Heart right ventricle (tissue), 16 donors: ENCODE results near the gene TFAM. TPM values are rescaled to one million over a fixed set of nuclear protein-coding genes. Genes with fewer than 3 reads are reported as not detected.

ENCODE experiments used
- ATAC-seq, 8 donors: fragments of 200-7000 bp; cut with Tn5 transposase; one replicate each; pipeline ENCODE4 v1.9.1; 2020; ENCODE audit warnings: mild to moderate bottlenecking in 8 of 8, moderate library complexity in 8 of 8, moderate number of reproducible peaks in 1 of 8
- DNase-seq, 2 donors: peaks; one replicate each; pipeline ENCODE4 v3.0.0-alpha.2; 2020
- H3K27ac ChIP-seq, 10 donors: fragments of 200-600 bp; sonication (generic) in 2 of 10; one replicate each; pipeline versions ENCODE4 v1.5.0 to v1.8.0; 2020 to 2022; ENCODE audit warnings: mild to moderate bottlenecking in 3 of 10
- H3K27me3 ChIP-seq, 7 donors: fragments of 200-600 bp; one replicate each; pipeline ENCODE4 v1.8.0; 2021 to 2022; ENCODE audit warnings: mild to moderate bottlenecking in 2 of 7
- H3K36me3 ChIP-seq, 9 donors: fragments of 200-600 bp; sonication (generic) in 1 of 9; one replicate each; pipeline versions ENCODE4 v1.5.0 to v1.8.0; 2020 to 2022; ENCODE audit warnings: mild to moderate bottlenecking in 2 of 9
- H3K4me1 ChIP-seq, 9 donors: fragments of 200-600 bp; sonication (generic) in 1 of 9; one replicate each; pipeline versions ENCODE4 v1.5.0 to v1.8.0; 2020 to 2022; ENCODE audit warnings: mild to moderate bottlenecking in 4 of 9
- H3K4me3 ChIP-seq, 10 donors: fragments of 200-600 bp; sonication (generic) in 2 of 10; one replicate each; pipeline versions ENCODE4 v1.5.0 to v1.8.0; 2020 to 2022; ENCODE audit warnings: mild to moderate bottlenecking in 7 of 10, moderate library complexity in 2 of 10
- H3K9me3 ChIP-seq, 11 donors: fragments of 200-600 bp in 10 of 11; sonication (generic) in 2 of 11; one replicate each; pipeline versions ENCODE4 v1.5.0 to v1.8.0; 2013 to 2022; ENCODE audit warnings: mild to moderate bottlenecking in 2 of 11, control low read depth in 1 of 11, moderate library complexity in 1 of 11
- WGBS, 2 donors: extraction: QIAGEN DNeasy Blood & Tissue Kit; methylation state at CpG; one replicate each; pipeline ENCODE4 v1.1.7; 2013; ENCODE audit warnings: inconsistent platforms in 1 of 2; 5-methylcytosine and 5-hydroxymethylcytosine counted together
- intact Hi-C, 10 donors: fragments of 100-400 bp; cut with DNase I; formaldehyde crosslinking; loops; one replicate each; pipeline versions ENCODE4 v1.11.1 to v1.14.2; 2022
- polyA plus RNA-seq, 2 donors: library from polyadenylated mRNA; stranded (reverse); fragments of 200-250 nt; gene quantifications; one replicate each; pipeline ENCODE4 v1.2.3, GENCODE V29; 2013
- total RNA-seq, 10 donors: library from RNA; stranded (reverse); fragmentation: NEBNext Ultra II Directional in 3 of 10; extraction: Animal tissue kit (Norgen Biotek cat#: 25700) in 3 of 10; gene quantifications; one replicate each; pipeline versions ENCODE4 v1.2.1 to v1.2.4, GENCODE V29; 2021 to 2023
- TF ChIP-seq, protein P1 (sequence below), 9 donors: fragments of 200-600 bp; sonication (generic) in 2 of 9; IDR thresholded peaks; one replicate each; pipeline versions ENCODE4 v1.5.0 to v1.8.0; 2021 to 2022; ENCODE audit warnings: antibody characterized with exemption in 9 of 9, mild to moderate bottlenecking in 5 of 9, moderate library complexity in 1 of 9
- donor health status: Arrhythmogenic right ventricular cardiomyopathy.
- donor health status: ischemic (EF 13 %, LVEDD 7.1; RV severe dilation, severe dysfunction).
- donor health status: healthy with polysubstance abuse.
- donor health status: DM: no; HTN: yes; CAD: no.
- donor health status: DM: no; HTN: no; CAD: no.
- donor health status: ischemic (EF 25% LVEDD 6.9; RV normal size, moderate dysfunction).
- donor health status: ischemic (EF 25% LVEDD 5.7; RV mildly dilated, moderate dysfunction).
- donor health status: healthy.
- donor health status: DM: yes; HTN: yes; CAD: no.
- donor health status: Ischemic cardiomyopathy.
- donor health status: ischemic (EF 35%, LVEDD 5.7; RV mildly dilated, moderate dysfunction).
- donor health status: nonischemic (EF 11% LVEDD 7.7; RV severe dilation, severe dysfunction).
- donor health status: DM: yes; HTN: yes; CAD: no.
- donor health status: PGD.
- donor health status: ischemic (EF 29% LVEDD 5.4; RV normal size, mild dysfunction).
- donor health status: nonischemic (EF 23%, LVEDD 6.1; RV moderate dilation, normal function).

The TFAM gene
- total and polyA plus RNA-seq, 12 donors = 3.8 to 36.5 (median 31.0) TPM

DNA sequence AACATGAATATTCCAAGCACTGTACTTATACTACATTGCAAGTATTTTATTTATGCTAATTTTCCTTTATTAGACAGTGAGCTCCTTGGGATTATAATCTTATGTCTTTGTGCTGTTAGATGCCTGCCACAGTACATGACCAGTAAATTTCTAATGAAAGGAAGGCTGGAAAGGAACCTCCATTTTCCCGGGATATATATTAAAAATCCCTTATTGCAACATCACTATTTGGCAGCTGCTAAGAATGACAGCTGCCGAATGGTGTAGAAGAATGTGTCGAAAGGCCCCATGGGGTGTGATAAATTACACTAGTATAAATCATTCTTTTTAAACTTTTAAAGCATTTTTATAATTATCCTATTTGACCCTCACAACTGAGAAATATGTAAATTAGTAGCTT is 59.1 kb downstream of the TFAM start:
- ATAC-seq (no peak), DNase-seq (no peak)
- Histone ChIP-seq H3K4me1 (peaks cover 0 to 6% (median 0%) of the 10 kb centered on the region in 9 donors), H3K36me3 (no peaks in the 10 kb centered on the region), H3K27me3 (no peaks in the 10 kb centered on the region), H3K4me3 (no peak overlapping the region), H3K9me3 (peaks cover 0 to 23% (median 0%) of the 10 kb centered on the region in 11 donors), H3K27ac (no peak overlapping the region)
- 49 to 60% methylated on average over 3 of the region's 3 CpGs for WGBS, 2 donors
- TF ChIP-seq, protein P1, sequence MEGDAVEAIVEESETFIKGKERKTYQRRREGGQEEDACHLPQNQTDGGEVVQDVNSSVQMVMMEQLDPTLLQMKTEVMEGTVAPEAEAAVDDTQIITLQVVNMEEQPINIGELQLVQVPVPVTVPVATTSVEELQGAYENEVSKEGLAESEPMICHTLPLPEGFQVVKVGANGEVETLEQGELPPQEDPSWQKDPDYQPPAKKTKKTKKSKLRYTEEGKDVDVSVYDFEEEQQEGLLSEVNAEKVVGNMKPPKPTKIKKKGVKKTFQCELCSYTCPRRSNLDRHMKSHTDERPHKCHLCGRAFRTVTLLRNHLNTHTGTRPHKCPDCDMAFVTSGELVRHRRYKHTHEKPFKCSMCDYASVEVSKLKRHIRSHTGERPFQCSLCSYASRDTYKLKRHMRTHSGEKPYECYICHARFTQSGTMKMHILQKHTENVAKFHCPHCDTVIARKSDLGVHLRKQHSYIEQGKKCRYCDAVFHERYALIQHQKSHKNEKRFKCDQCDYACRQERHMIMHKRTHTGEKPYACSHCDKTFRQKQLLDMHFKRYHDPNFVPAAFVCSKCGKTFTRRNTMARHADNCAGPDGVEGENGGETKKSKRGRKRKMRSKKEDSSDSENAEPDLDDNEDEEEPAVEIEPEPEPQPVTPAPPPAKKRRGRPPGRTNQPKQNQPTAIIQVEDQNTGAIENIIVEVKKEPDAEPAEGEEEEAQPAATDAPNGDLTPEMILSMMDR (IDR thresholded peaks at IDR 0.05) = no peak
- intact Hi-C loops = no loop called here

DNA sequence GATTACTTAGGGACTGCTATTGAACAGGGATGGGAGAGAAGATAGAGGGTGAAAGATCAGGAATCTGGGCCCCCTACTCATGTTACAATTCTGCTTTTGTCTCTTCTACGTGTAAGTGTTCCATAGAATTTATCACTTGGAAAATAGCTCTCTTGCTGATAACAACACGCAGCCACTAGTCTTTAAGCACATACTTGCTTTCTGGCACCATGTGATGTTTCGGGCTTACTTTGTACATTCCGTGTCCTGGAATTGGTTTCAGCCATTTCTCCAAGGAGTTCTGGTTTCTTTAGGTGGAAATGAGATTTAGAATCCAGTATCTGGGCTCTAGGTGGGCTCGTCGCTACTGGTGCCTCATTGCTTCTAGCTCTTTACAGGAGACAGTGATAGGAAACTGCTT is 59.7 kb downstream of the TFAM start:
- peaks cover 0 to 19% (median 0%) of the 10 kb centered on the region in 11 donors for H3K9me3 ChIP-seq
- DNase-seq (no peak), ATAC-seq (no peak)
- peaks cover 0 to 6% (median 0%) of the 10 kb centered on the region in 9 donors for H3K4me1 ChIP-seq
- intact Hi-C loops = no loop called here
- H3K27ac ChIP-seq = peak overlapping the region in 1 of 10 donors; percentile 16
- no peak overlapping the region for H3K4me3 ChIP-seq
- H3K36me3 ChIP-seq = no peaks in the 10 kb centered on the region
- TF ChIP-seq, protein P1 (IDR thresholded peaks at IDR 0.05) = no peak
- H3K27me3 ChIP-seq = no peaks in the 10 kb centered on the region
- WGBS, 2 donors = 30 to 33% methylated on average over 6 of the region's 6 CpGs

DNA sequence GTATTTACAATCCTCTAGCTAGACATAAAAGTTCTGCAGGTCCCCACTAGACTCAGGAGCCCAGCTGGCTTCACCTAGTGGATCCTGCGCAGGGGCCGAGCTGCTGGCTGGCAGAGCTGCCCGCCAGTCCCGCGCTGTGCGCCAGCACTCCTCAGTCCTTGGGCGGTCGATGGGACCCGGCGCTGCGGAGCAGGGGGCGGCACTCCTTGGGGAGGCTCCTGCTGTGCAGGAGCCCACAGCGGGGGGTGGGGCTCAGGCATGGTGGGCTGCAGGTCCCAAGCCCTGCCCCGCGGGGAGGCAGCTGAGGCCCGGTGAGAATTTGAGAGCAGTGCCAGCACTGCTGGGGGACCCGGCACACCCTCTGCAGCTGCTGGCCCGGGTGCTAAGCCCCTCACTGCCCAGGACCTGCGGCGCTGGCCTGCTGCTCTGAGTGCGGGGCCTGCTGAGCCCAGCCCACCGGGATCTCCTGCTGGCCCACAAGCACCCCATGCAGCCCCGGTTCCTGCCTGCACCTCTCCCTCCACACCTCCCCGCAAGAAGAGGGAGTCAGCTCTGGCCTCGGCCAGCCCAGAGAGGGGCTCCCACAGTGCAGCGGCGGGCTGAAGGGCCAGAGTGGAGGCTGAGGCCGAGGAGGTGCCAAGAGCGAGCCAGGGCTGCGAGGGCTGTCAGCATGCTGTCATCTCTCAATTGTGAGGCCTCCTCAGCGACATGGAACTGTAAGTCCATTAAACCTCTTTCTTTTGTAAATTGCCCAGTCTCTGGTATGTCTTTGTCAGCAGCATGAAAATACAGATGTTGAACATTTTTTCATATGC is 63.1 kb downstream of the TFAM start:
- peaks cover 0 to 7% (median 0%) of the 10 kb centered on the region in 11 donors for H3K9me3 ChIP-seq
- H3K4me3 ChIP-seq = no peak overlapping the region
- H3K36me3 ChIP-seq = no peaks in the 10 kb centered on the region
- intact Hi-C loops = no loop called here
- 95 to 98% methylated on average over 31 of the region's 31 CpGs for WGBS, 2 donors
- no peak overlapping the region for H3K27ac ChIP-seq
- TF ChIP-seq, protein P1 (IDR thresholded peaks at IDR 0.05) = no peak
- no peak for ATAC-seq
- no peaks in the 10 kb centered on the region for H3K27me3 ChIP-seq
- H3K4me1 ChIP-seq = peaks cover 0 to 14% (median 0%) of the 10 kb centered on the region in 9 donors
- DNase-seq = no peak

Other genes with a start within 250 kb of the TFAM start
- gene IPMK, start 117.5 kb upstream of the TFAM start, total RNA-seq = 1 to 10 TPM; 1.8 to 5.0 (median 2.6) TPM
- 1 to 10 TPM in 1 of 2 donors, under 1 TPM in 1; 0.93 to 1.3 TPM for gene IPMK, start 117.5 kb upstream of the TFAM start, polyA plus RNA-seq
- gene CISD1, start 116.2 kb upstream of the TFAM start, total RNA-seq = 100 to 1,000 TPM; 135 to 204 (median 179) TPM
- gene CISD1, start 116.2 kb upstream of the TFAM start, polyA plus RNA-seq = 100 to 1,000 TPM in 1 of 2 donors, 10 to 100 TPM in 1; 34.4 to 111 TPM
- 10 to 100 TPM; 42.6 to 71.0 (median 62.0) TPM for gene UBE2D1, start 50.4 kb upstream of the TFAM start, total RNA-seq
- gene UBE2D1, start 50.4 kb upstream of the TFAM start, polyA plus RNA-seq = 10 to 100 TPM; 12.2 to 37.3 TPM
- 1 to 10 TPM; 3.3 to 9.2 (median 5.4) TPM for gene BICC1, start 127.5 kb downstream of the TFAM start, total RNA-seq
- gene BICC1, start 127.5 kb downstream of the TFAM start, polyA plus RNA-seq = 1 to 10 TPM; 1.6 to 3.8 TPM